Epidermal melanocyte (primary cell): ENCODE results near the gene AACS.
"Not testable (repeated sequence)": the region's sequence is repeated elsewhere in the genome, so short reads cannot be mapped to it uniquely, and the experiment has no call there.

Experiments used
- DNase-seq: peaks from one replicate; pipeline ENCODE4 v3.0.0; 2011; ENCODE audit warnings: low spot score; ENCODE audit not compliant: insufficient read length

The AACS gene

DNA sequence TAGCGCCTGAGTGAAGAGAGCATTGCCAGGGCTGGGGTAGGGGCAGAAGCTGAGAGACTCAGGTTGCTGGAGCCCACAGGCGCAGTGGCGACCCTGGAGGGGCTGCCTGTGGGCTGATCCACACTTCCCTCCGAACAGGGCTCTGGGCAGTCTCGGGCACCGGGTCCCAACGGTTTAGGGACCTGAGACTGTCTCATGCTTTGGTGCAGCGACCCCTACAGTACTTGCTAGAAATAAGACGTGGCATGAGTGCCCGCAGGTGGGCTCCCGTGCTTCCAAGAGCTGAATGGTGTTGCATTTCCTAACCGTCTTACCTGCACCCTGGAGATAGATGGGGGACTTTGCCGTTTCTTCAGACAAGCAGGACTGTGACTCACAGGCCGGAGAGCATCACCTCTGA lies 57.4 kb downstream of the AACS start:
- no peak for DNase-seq

DNA sequence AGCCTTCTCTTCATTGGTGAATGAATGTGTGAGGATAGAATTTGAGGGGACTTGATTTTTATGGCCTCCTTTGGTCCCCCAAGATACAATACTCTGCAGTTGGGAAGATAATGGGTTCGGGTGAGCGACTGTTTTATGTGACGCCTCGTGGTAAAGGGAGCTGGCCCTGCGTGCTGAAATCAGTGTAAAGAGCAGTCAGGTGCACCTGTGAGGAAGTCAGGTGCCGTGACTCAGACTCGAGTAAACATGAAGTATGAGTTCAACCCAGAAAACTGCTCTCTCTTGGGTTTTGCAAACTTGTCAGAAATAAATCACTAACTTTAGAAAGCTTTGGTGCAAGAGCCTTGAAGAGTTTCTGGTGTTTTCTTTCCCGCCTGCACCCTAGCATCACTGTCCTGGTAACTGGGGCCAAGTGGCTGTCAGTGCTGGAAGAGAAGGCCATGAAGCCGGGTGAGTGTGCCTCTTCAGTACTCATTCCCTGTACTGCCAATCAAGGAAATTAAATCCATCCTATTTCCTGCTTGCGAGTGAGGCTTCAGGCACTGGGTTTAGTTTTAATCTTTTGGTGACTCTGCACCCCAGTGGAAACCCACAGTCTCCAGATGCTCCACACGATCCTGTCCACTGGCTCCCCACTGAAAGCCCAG lies 59.2 kb downstream of the AACS start:
- no peak for DNase-seq

DNA sequence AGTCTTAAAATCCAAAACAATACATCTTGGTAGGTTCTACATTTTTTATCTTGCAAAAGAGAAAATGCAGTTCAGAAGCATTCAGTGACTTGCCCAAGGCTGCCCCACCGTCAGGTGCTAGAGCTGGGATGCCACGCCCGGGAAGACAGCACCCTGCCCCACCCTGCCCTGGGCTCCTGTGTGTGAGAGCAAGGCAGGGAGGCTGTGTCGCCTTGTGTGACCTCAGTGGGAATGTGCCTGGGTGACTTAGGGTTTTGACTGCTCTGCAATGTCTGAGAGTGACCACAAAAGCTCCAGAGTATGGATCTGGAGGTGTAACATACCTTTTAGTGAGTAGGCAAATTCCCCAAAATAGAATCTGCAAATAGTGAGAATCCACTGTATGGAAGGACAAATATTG lies 60.0 kb downstream of the AACS start:
- DNase-seq: no peak

DNA sequence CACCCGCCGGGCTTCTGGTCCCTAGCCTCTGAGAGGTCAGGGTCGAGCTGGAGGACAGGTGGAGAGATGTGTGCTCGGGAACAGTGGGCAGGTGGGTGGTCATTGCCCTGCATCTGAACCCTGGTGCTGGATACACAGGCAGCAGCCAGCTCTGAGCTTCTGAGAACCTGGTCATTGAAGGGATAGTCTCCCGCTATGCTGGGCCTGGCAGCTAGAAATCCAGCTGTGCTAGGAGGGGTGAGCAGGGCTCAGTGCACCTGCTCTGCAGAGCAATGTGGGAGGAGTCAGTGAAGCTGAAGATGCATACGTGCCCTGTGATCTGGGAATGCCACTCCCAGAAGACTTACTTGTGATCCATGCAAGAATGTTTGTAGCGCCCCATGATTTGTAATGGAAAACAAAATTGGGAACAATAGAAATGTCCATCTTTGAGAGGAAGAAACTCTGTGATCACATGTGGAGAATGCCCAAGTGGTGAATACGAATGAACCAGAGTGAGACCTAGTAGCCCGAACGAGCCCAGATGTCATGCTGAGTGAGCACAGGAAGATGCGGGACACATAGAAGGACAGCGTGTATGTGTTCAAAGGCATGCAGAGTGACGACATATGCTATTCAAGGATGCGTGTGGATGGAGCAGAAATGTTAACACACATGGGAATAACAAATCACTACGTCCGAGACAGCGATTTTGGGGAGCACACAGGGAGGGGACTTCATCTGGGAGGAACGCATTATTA lies 63.4 kb downstream of the AACS start:
- DNase-seq: no peak

DNA sequence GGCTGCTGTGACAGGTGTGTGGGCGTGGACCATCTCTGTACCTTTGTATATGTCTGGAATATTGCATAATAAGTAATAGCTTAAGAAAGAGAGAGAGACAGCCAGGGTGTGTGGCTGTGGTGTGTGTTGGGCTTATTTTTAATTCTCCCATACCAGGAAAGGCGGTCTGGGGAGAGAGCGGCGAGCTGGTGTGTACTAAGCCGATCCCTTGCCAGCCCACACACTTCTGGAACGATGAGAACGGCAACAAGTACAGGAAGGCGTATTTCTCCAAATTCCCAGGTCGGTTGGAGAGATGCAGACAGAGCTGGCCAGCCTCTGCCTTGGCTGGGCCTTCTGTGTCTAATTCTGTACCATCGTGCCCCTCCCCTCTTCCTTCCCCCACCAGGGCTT lies 63.9 kb downstream of the AACS start:
- no peak for DNase-seq

DNA sequence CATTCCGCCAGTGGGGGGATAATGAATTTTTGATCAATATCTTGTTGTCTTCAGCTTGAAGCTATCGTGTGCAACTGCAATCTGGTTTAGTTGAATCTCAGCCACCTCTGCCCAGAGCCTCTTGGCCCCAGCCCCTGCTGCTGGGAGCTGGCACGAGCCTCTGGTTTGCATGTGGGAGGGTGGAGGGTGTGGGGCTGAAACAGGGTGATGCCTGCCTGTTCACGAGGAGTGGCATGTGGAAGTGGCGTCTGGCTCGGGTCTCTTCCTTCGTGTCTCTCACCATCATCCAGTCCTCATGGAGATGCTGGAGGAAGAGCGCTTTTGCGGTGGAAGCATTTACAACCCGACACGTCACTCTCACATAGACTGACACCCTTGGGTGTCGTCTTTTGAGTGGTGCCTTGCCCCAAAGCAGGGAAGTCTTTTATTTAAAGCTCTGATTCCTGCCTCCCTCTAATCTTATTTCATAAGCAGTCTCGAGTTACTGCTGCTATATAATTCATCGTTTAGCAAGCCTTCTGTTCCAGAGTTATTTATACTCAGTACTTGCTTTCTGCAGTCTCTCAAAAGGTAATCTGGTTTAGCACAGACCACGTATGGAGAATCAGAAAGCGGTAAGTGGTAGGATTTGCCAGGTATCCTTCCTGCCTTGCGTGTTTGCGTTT lies 64.5 kb downstream of the AACS start:
- no peak for DNase-seq

DNA sequence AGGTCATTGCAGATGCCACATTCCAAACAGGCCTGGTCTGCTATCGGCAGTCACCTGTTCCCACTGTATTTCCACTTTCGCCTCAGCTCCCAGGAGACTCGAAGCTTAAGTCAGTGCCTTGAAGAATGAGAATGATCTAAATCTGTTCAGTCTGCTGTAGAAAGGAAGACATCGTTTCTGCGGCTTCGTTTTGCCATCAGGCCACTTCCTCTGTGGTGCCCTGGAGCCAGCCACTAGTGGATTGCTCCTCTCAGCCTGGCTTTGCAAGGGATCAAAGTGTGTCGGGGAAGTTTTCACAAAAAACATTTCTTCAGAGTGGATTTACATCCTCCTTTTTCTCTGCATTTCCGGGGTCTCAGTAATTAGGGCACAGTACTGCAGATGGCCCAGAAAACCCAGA lies 66.7 kb downstream of the AACS start:
- DNase-seq: no peak

DNA sequence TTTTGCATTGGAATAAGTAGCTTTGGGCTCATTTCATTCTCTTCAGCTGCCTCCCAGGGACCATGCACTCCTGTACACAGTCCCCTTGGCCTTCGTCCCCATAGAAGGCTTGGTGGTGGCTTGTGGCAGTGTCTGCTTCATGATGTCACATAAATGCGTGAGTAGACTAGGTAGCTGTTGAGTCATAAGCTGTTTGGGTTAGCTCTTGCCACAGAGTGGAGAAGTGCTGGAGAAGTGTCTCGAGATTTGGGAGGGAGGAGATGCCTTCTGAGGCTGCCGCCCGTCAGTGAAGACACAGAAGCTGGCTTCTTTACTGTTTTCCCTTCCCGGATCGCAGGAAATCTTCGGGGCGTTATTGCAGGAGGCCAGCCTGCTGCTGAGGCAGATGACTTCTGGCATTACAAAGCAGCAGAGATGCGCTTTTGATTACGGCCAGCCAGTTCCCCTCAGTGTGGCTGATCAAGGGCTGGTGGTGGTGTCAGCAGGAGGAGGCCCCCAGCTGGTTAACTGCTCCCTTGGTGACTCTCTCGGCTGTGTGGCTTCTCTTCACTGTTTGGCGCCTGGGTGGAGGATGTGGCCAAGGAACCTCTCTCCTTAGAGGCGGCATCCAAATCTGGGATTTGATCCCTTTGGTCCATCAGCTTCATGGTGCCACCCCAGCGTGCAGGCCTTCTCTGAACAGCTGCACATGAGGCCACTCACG lies 67.6 kb downstream of the AACS start:
- DNase-seq: no peak

DNA sequence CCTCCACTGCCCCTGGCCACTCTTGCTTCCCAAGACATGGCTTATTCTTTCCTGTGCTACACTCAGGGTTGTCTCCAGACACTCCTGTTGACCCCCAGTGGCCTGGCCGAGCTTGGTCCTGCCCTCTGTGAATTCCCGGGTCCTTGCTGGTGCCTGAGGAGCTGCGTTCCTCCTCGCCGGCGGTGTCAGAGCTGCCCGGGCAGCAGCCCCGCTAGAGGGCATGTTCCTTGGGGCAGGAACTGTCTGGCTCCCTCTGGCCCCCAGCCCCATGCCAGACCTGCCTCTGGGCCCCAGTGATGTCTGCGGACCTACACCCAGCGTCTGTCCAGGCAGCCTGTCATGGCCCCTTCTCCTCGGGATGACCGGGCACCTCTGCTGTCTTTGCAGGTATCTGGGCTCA lies 68.4 kb downstream of the AACS start:
- no peak for DNase-seq

DNA sequence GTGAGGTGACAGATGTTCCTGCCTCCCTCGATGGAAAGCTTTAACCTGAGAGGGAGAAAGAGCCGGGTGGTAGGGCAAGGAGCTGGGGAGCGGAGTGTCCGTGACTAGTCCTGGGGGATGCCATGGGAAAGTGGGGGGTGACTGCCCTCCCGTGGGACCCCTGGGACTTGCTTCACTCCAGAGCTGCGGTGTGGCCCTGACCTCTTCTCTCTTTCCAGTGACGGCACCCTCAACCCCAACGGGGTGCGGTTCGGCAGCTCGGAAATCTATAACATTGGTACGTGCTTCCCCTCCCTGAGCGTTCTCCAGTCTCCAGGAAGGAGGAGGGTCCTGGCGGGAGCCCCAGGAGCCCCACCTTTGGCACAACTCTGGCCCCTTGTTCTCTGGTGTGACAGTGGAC lies 69.3 kb downstream of the AACS start:
- no peak for DNase-seq

DNA sequence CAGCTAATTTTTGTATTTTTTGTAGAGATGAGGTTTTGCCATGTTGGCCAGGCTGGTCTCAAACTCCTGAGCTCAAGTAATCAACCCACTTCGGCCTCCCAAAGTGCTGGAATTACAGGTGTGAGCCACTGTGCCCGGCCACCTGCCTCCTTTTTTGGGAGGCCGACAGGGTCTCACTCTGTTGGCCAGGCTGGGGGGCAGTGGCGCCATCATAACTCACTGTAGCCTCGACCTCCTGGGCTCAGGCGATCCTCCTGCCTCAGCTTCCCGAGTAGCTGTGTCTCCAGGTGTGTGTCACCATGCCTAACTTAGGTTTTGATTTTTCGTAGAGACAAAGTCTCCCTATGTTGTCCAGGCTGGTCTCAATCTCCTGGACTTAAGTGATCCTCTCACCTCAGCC lies 70.7 kb downstream of the AACS start:
- no peak for DNase-seq

DNA sequence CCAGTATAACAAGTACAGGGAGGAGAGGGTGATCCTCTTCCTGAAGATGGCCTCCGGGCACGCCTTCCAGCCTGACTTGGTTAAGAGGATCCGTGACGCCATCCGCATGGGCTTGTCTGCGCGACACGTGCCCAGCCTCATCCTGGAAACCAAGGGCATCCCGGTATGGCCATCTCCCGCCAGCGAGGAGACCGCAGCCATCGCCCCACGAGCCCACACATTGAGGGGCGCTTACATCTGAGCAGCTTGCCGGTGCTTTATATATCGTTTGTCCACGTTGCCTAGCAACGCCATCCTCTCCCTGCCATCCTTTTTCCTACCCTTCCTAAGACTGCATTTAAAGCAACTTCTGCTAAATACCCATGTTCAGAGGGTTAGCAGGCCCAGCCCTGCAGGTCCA lies 71.5 kb downstream of the AACS start:
- no peak for DNase-seq

DNA sequence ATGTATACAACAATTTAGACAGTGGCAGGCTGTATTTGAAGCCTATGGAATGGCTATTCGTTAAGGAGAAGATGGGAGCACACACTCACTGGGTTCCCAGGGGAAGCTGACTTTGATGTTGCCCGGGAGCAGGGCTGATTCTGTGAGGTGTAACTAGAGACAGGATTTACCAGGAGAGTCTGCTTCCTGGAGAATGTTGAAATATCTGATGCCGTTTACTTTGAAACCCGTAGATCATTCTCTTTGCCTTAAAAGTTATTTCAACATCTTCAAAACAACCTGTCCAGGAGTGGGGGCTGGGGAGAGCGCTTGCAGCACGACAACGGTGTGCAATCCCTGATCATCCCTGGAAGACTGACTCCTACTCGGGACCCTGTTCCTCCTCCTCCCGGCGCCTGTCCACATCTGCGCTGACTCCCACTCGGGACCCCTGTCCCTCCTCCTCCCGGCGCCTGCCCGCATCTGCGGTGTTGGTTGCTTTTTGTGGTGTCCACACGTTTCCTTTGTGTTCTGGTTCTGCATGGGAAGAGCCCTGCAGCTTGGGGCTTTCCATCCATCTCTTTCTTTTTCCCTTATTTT lies 72.6 kb downstream of the AACS start:
- no peak for DNase-seq

DNA sequence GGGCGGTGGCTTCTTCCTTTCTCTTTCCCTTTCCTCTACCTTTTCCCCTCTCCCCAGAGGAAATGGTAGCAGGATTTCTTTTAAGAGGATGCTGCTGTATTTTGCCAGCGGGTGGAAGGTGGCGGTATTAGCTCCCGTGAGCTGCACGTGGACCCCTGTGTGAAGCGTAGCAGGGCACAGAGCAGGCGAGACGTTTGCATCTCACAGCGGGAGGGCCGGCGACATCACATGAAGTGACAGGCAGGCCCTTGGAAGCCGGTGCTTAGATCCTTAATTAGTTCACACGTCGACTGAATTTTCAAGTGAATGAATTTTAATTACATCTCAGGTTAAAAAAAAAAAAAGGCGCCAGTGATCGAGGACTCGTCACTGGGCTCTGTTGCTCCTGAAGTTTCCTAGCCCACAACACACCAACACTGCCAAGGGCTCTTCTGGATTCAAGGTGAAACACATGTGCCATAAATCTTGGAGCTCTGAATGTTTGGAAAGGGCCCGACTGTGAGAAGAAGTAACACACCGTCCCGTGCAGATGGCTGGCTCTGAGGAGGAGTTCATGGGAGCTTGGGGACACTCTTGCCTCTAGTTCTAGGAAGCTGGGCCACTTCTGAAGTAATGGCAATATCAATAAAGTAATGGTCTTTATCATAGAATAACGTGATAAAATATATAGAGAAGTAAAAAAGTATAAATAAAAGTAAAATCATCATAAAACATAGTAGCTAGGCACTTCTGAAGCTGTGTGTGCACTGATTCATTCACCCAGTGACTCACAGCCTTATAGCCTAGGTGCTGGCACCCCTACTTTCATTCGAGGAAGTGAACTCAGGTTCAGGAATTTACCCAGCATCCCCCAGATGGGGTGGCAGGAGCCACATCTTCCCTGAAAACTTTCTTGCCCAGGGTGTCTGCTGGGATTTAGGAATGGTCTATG lies 75.3 kb downstream of the AACS start:
- no peak for DNase-seq

DNA sequence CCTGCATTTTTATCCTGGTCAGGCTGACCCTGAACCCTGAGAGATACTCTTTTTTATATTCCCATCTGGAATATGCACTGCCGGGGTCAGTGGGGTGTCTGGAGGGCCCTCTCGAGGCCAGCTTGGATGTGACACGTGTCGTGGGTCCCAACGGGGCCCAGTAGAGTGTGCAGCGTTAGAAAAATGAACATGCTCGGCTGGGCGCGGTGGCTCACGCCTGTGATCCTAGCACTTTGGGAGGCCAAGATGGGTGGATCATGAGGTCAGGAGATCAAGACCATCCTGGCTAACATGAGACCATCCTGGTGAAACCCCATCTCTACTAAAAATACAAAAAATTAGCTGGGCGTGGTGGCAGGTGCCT lies 76.0 kb downstream of the AACS start:
- not testable (repeated sequence) for DNase-seq

DNA sequence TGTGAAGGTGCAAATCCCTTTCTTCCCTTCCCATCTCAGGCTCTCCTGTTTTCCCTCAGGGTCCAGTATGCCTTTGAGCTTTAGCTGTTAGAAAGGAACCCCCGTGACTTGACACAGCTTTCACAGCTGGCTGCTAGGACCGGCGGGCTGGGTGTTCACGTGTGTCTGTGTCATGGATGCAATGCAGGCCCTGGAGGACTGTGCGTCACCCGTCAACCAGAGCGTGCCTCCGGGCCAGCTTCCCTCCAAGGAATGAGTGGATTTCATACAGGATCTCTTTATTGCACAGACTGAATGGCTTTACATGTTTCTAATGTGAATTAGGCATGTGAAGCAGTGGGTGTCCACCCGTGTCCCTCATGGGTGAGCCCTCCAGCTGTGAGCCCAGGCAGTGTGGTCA lies 77.4 kb downstream of the AACS start:
- DNase-seq: no peak

DNA sequence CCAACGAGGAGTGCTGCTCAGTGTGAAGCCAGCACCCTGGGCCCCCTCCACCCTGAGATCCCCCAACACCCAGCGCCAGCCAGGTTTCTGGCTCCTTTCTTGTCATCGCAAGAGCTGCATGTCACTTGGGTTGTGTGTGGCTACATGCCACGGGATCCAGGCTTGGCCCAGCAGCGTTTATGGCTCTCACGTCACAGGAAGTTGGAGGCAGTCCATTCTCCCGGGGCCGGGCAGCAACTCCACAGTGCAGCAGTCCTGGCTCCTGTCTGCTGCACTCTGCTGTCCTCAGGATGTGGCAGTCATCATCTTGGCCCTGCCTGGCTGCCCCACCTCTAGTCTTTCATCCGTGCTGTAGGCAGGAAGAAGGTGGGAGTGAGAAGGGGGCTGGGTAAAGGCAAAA lies 78.3 kb downstream of the AACS start:
- no peak for DNase-seq

DNA sequence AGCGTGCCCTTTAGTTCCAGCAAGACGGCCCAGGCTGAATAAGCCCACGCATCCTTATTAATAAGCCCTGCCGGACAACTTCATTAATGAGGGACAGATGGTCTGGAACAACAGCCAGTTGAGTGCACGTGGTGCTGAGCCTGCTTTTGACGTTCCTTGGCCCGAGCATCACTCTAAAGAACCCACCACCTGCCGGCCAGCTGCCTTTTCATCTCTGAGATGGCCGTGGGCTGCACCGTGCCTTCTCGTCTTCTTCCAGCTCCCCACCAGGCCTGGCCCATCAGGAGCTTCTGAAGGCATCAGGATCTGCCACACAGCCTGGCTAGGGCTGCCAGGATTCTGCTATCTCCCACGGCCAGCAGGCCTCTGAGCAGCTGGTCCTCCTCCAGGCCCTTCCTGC lies 80.0 kb downstream of the AACS start:
- no peak for DNase-seq

DNA sequence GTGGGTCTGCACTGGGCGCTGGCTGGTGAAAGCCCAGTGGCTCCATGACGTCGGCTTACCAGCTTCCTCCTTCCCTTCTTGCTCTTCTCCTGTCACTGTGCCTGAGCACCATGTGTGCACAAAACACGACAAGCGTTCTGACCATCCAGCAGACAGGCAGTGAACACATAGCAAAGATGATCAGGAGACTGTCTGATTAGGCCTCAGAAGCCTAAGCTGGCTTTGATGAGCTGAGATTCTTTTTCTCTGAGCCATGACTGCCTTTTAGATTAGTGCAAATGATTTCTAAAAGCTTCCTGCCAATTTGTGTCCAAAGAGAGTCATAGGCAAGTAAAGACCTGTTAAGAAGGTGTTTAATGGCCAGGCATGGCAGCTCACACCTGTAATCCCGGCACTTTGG lies 83.1 kb downstream of the AACS start:
- no peak for DNase-seq

DNA sequence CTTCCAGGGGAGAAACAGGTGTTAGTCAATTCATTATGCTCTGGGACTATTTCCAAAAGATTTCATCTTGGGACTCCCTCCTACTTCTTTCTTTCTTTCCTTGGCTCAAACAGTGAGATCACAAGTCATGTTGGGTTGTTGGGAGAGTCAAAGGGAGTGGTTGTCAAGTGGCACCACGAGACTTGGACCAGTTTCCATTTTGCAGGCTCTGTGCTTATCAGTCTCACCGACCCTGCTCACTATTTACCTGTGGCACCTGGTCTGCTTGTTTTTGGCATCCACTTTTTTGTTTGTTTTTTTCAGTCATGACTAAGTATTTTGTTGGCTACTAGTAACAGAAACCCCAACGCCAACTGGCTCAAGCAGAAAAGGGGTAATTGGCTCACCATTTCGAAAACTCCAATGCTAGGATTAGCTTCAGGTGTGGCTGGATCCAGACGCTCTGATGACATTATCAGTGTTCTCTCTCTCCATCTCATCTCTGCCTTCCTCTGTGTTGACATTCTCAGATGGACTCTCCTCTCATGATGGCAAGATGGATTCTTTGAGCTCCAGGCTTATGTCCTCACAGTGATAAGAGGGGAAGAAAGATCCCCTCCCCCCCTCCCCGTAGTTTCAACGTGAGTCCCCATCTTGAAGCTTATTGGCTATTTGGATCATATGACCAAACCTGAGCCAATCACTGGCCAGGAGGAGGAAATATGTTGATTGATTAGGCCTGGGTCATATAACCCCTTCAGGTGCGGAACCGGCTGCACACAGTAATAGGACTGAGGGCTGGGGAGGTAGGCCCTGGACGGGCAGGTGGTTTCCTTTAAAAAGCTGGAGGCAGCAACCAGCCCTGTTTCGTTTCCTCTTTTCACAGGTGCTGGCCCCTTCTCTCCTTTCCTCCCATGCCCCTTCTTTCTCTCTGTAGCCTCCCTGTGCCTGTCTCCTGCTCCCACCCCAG lies 84.2 kb downstream of the AACS start:
- DNase-seq: no peak
